GM12878 (cell line): ENCODE data around the gene CDK2.

Experiments
- ATF3 ChIP-seq: IDR thresholded peaks from 2 replicates; pipeline ENCODE4 v1.6.1; 2011; ENCODE audit warnings: low read depth, mild to moderate bottlenecking, low read length, moderate library complexity, borderline replicate concordance; ENCODE audit errors: extremely low read depth
- CTCF ChIP-seq, 3 experiments: IDR thresholded peaks in 2 of 3; conservative IDR thresholded peaks in 1 of 3; 2 replicates each; pipeline ENCODE4 v1.5.1; 2011; ENCODE audit warnings: low read depth in 3 of 3, low read length in 3 of 3, mild to moderate bottlenecking in 3 of 3, control low read depth in 2 of 3, moderate library complexity in 2 of 3, inconsistent platforms in 1 of 3, mixed read lengths in 1 of 3; ENCODE audit not compliant: control insufficient read depth in 2 of 3, insufficient read depth in 1 of 3; ENCODE audit errors: extremely low read depth in 1 of 3
- E2F4 ChIP-seq: IDR thresholded peaks from 2 replicates; pipeline ENCODE4 v1.6.1; 2012; ENCODE audit warnings: low read depth, low read length, improper control_type of control experiment
- EZH2 ChIP-seq: IDR thresholded peaks from 2 replicates; pipeline ENCODE4 v1.6.1; 2012; ENCODE audit warnings: low read depth, mild to moderate bottlenecking, control low read depth, inconsistent platforms, low read length, borderline replicate concordance; ENCODE audit not compliant: control insufficient read depth
- GABPA ChIP-seq: IDR thresholded peaks from 2 replicates; pipeline ENCODE4 v1.6.1; 2014; ENCODE audit warnings: antibody characterized with exemption, low read depth, mild to moderate bottlenecking, inconsistent platforms
- KAT2A ChIP-seq: conservative IDR thresholded peaks from 2 replicates; pipeline ENCODE4 v1.6.1; 2011; ENCODE audit warnings: low read depth, low read length; ENCODE audit not compliant: control insufficient read depth
- PKNOX1 ChIP-seq: fragments of 450-650 bp; IDR thresholded peaks from 2 replicates; pipeline ENCODE4 v1.6.1; 2016; ENCODE audit warnings: mild to moderate bottlenecking
- POLR2A ChIP-seq: IDR thresholded peaks from 2 replicates; pipeline ENCODE4 v1.6.1; 2011; ENCODE audit warnings: low read depth, mild to moderate bottlenecking, low read length
- POLR2AphosphoS5 ChIP-seq: IDR thresholded peaks from 2 replicates; pipeline ENCODE4 v1.6.1; 2011; ENCODE audit warnings: mild to moderate bottlenecking, low read length, inconsistent platforms
- RFX5 ChIP-seq: IDR thresholded peaks from 2 replicates; pipeline ENCODE4 v1.6.1; 2011; ENCODE audit warnings: low read depth, low read length, improper control_type of control experiment
- TCF7 ChIP-seq: IDR thresholded peaks from 2 replicates; pipeline ENCODE4 v1.6.1; 2014; ENCODE audit warnings: antibody characterized with exemption, borderline replicate concordance
- YY1 ChIP-seq: IDR thresholded peaks from 2 replicates; pipeline ENCODE4 v1.6.1; 2011; ENCODE audit warnings: low read depth, mild to moderate bottlenecking, low read length

- TF ChIP-seq E2F4 (no peak), CTCF (IDR thresholded peaks at IDR 0.05 in 2 of 3, conservative IDR thresholded peaks at IDR 0.05 in 1 of 3; ENCODE audit: control insufficient read depth in 2 of 3, extremely low read depth in 1 of 3, insufficient read depth in 1 of 3, low read depth in 3 of 3, low read length in 3 of 3) (no peak), EZH2 (no peak), TCF7 (no peak), RFX5 (no peak), POLR2A (no peak), PKNOX1 (peak; percentile 20; the same call in 1 of the 2 replicates), ATF3 (no peak), YY1 (no peak), KAT2A (no peak), POLR2AphosphoS5 (0 out of 2 replicates have a peak, but pooled peaks have one; percentile 41), GABPA (no peak)
These were observed 4.1 kb downstream of the CDK2 start for GRCh38 chr12:55970775-55971174.
